A549 (cell line): ENCODE data around the gene ITPRID2.

Experiments used
- MAZ ChIP-seq: fragments of 150-350 bp; IDR thresholded peaks from 2 replicates; pipeline ENCODE4 v1.6.1; 2014; ENCODE audit warnings: antibody characterized with exemption, low read depth, low read length, borderline replicate concordance
- POLR2A ChIP-seq: IDR thresholded peaks from 2 replicates; pipeline ENCODE4 v1.6.1; 2012; ENCODE audit warnings: mild to moderate bottlenecking, low read length
- RCOR1 ChIP-seq: fragments of 150-350 bp; IDR thresholded peaks from 2 replicates; pipeline ENCODE4 v1.6.1; 2014; ENCODE audit warnings: antibody characterized with exemption, low read length, low read depth
- TF ChIP-seq, protein P1 (sequence below): fragments of >200 bp; sonication (Bioruptor Twin); formaldehyde crosslinking; IDR thresholded peaks from 3 replicates; pipeline ENCODE4 v1.5.1; 2016

GRCh38 chr2:181973171-181973783, 81.7 kb downstream of the ITPRID2 start:
- TF ChIP-seq POLR2A: no peak
- no peak for TF ChIP-seq MAZ
- TF ChIP-seq, protein P1, sequence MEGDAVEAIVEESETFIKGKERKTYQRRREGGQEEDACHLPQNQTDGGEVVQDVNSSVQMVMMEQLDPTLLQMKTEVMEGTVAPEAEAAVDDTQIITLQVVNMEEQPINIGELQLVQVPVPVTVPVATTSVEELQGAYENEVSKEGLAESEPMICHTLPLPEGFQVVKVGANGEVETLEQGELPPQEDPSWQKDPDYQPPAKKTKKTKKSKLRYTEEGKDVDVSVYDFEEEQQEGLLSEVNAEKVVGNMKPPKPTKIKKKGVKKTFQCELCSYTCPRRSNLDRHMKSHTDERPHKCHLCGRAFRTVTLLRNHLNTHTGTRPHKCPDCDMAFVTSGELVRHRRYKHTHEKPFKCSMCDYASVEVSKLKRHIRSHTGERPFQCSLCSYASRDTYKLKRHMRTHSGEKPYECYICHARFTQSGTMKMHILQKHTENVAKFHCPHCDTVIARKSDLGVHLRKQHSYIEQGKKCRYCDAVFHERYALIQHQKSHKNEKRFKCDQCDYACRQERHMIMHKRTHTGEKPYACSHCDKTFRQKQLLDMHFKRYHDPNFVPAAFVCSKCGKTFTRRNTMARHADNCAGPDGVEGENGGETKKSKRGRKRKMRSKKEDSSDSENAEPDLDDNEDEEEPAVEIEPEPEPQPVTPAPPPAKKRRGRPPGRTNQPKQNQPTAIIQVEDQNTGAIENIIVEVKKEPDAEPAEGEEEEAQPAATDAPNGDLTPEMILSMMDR: no peak
- TF ChIP-seq RCOR1: no peak
